OCI-LY1 (cell line): Measurements from ENCODE around the gene SDC3.

Experiments
- H2AFZ ChIP-seq: fragments of 200-600 bp; sonication (generic), shearing (Covaris generic); 2 replicates; pipeline ENCODE4 v1.6.0; 2014; ENCODE audit warnings: antibody characterized with exemption, mild to moderate bottlenecking, low read length
- H3F3A ChIP-seq: fragments of 200-600 bp; sonication (generic), shearing (Covaris generic); 2 replicates; pipeline ENCODE4 v1.6.0; 2014; ENCODE audit warnings: mild to moderate bottlenecking, antibody characterized with exemption, low read length, moderate library complexity; ENCODE audit not compliant: insufficient read depth
- H3K27ac ChIP-seq: fragments of 200-600 bp; sonication (generic); 2 replicates; pipeline ENCODE4 v1.5.1; 2014; ENCODE audit warnings: low read length, mixed run types, mild to moderate bottlenecking, low read depth; ENCODE audit not compliant: poor library complexity, severe bottlenecking
- H3K27me3 ChIP-seq: fragments of 200-600 bp; sonication (generic); 2 replicates; pipeline ENCODE4 v1.6.0; 2014; ENCODE audit warnings: antibody characterized with exemption, mild to moderate bottlenecking, low read length, moderate library complexity; ENCODE audit not compliant: insufficient read depth
- H3K36me3 ChIP-seq: fragments of 200-600 bp; sonication (generic); 2 replicates; pipeline ENCODE4 v1.6.1; 2014; ENCODE audit warnings: mild to moderate bottlenecking, antibody characterized with exemption, low read length, moderate library complexity, mixed read lengths; ENCODE audit not compliant: insufficient read depth
- H3K4me1 ChIP-seq: fragments of 200-600 bp; sonication (generic); 2 replicates; pipeline ENCODE4 v1.5.1; 2014; ENCODE audit warnings: mild to moderate bottlenecking, low read length, moderate library complexity; ENCODE audit not compliant: insufficient read depth, severe bottlenecking
- H3K4me2 ChIP-seq: fragments of 200-600 bp; sonication (generic), shearing (Covaris generic); 2 replicates; pipeline ENCODE4 v1.6.1; 2014; ENCODE audit warnings: low read length
- H3K4me3 ChIP-seq: fragments of 200-600 bp; sonication (generic); 2 replicates; pipeline ENCODE4 v1.5.1; 2014; ENCODE audit warnings: low read length, low read depth, mild to moderate bottlenecking, mixed read lengths; ENCODE audit not compliant: poor library complexity, severe bottlenecking
- H3K79me2 ChIP-seq: fragments of 200-600 bp; shearing (Covaris generic); 2 replicates; pipeline ENCODE4 v1.6.1; 2016; ENCODE audit warnings: mixed run types, low read length, mixed read lengths; ENCODE audit not compliant: insufficient read depth
- H3K9ac ChIP-seq: fragments of 200-600 bp; sonication (generic), shearing (Covaris generic); 2 replicates; pipeline ENCODE4 v1.6.1; 2014; ENCODE audit warnings: mild to moderate bottlenecking, low read length, mixed read lengths
- H3K9me2 ChIP-seq: fragments of 200-600 bp; sonication (generic), shearing (Covaris generic); 2 replicates; pipeline ENCODE4 v1.6.1; 2014; ENCODE audit warnings: low read depth, mild to moderate bottlenecking, low read length, mixed read lengths
- H3K9me3 ChIP-seq: fragments of 200-600 bp; shearing (Covaris generic); 2 replicates; pipeline ENCODE4 v1.6.1; 2014; ENCODE audit warnings: low read length, mixed read lengths
- H4K20me1 ChIP-seq: fragments of 200-600 bp; sonication (generic), shearing (Covaris generic); 2 replicates; pipeline ENCODE4 v1.6.0; 2016; ENCODE audit warnings: mild to moderate bottlenecking, low read length; ENCODE audit not compliant: insufficient read depth
- CTCF ChIP-seq: fragments of 200-600 bp; sonication (generic), shearing (Covaris generic); IDR thresholded peaks from 2 replicates; pipeline ENCODE4 v1.5.1; 2017; ENCODE audit warnings: mild to moderate bottlenecking, antibody characterized with exemption, low read length, moderate library complexity, mixed read lengths
- EZH2 ChIP-seq: fragments of 200-600 bp; sonication (generic), shearing (Covaris generic); IDR thresholded peaks from 2 replicates; pipeline ENCODE4 v1.8.0; 2017; ENCODE audit warnings: borderline replicate concordance, mixed run types, mild to moderate bottlenecking, antibody characterized with exemption, low read length, moderate library complexity, mixed read lengths

Gene SDC3

GRCh38 chr1:30891227-30891552 is 17.4 kb downstream of the SDC3 start:
- Histone ChIP-seq H3K79me2 (no peaks in the 10 kb centered on the region), H3K9me2 (no peaks in the 10 kb centered on the region), H3K9me3 (no peaks in the 10 kb centered on the region), H3K27ac (no peak overlapping the region), H3F3A (no peaks in the 10 kb centered on the region), H3K9ac (no peak overlapping the region), H3K36me3 (no peaks in the 10 kb centered on the region), H3K4me3 (no peak overlapping the region), H3K4me2 (no peak overlapping the region), H3K27me3 (peaks cover 4% of the 10 kb centered on the region; the same call in 1 of the 2 replicates), H2AFZ (no peak overlapping the region), H3K4me1 (no peaks in the 10 kb centered on the region), H4K20me1 (no peaks in the 10 kb centered on the region)
- TF ChIP-seq EZH2: no peak
- TF ChIP-seq CTCF: no peak

GRCh38 chr1:30890502-30891226 is 17.9 kb downstream of the SDC3 start:
- Histone ChIP-seq H3K4me3 (no peak overlapping the region), H3K27ac (no peak overlapping the region), H4K20me1 (no peaks in the 10 kb centered on the region), H3K9me2 (no peaks in the 10 kb centered on the region), H3K9ac (no peak overlapping the region), H3K79me2 (no peaks in the 10 kb centered on the region), H3K4me2 (no peak overlapping the region), H3K4me1 (no peaks in the 10 kb centered on the region), H2AFZ (no peak overlapping the region), H3F3A (no peaks in the 10 kb centered on the region), H3K27me3 (peaks cover 4% of the 10 kb centered on the region; the same call in 1 of the 2 replicates), H3K36me3 (no peaks in the 10 kb centered on the region), H3K9me3 (no peaks in the 10 kb centered on the region)
- no peak for TF ChIP-seq CTCF
- TF ChIP-seq EZH2: no peak

DNA sequence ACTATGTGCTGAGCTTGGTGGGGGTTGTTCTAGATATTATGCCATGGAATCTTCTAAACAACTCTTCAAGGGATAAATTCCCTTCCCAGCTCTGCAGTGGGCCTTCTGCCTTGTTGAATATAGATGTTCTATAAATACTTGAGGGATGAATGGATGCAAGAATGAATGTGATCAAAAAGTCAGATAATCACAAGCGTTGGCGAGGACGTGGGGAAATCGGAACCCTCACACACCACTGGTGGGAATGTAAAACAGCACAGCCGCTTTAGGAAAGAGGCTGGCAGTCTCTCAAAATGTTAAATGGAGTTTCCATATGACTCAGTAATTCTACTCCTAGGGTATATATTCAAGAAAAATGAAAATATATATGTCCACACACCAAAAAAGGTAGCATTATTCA is 19.0 kb downstream of the SDC3 start:
- H3K9me3 ChIP-seq: no peaks in the 10 kb centered on the region
- no peaks in the 10 kb centered on the region for H3K4me1 ChIP-seq
- no peaks in the 10 kb centered on the region for H4K20me1 ChIP-seq
- no peaks in the 10 kb centered on the region for H3F3A ChIP-seq
- peaks cover 4% of the 10 kb centered on the region; the same call in 1 of the 2 replicates for H3K27me3 ChIP-seq
- no peak overlapping the region for H3K4me3 ChIP-seq
- H3K4me2 ChIP-seq: no peak overlapping the region
- H3K27ac ChIP-seq: no peak overlapping the region
- H3K79me2 ChIP-seq: no peaks in the 10 kb centered on the region
- no peak overlapping the region for H3K9ac ChIP-seq
- TF ChIP-seq CTCF (no peak), EZH2 (no peak)
- no peak overlapping the region for H2AFZ ChIP-seq
- H3K36me3 ChIP-seq: no peaks in the 10 kb centered on the region
- no peaks in the 10 kb centered on the region for H3K9me2 ChIP-seq
